ENCODE results near the gene KIF21A.
"Not testable (repeated sequence)": the region's sequence is repeated elsewhere in the genome, so short reads cannot be mapped to it uniquely, and the experiment has no call there.

The KIF21A gene

DNA sequence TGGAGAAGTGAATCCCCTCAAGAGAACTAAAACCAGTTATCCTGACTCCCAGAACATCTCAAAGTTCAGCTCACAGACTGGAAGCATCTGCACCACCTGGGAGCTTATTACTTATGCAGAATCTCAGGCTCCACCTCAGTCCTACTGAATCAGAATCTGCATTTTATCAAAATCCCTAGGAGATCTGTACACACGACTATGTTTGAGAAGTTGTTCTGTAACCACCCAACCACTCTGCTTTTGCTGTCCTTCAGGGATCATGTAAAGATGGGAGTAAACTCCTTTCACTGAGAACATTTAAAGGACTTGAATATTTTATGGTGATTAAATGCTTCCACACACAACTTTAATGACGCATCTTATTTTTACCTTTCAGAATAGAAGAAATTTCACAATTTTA, 98.0 kb downstream of the KIF21A start:
- no peak for DNase-seq (ENCODE audit: low spot score)

DNA sequence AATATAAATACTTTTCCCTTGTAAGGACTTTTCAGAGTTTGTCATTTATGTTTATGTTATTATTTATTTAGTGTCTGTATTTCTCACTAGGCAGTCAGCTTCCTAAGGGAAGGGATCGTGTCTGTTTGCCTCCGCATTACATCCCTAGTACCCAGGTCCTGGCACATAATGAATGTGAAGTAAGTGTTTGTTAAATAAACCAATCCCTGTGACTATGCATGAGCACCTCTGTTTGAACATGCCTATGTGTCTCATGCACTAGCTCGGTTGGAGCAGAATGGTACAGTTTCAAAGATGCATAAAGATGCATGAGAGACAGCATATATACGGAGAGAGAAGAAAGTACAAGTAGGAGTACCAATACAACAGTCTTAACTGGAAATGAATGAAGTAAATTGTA, 99.3 kb downstream of the KIF21A start:
- DNase-seq (ENCODE audit: low spot score): no peak

DNA sequence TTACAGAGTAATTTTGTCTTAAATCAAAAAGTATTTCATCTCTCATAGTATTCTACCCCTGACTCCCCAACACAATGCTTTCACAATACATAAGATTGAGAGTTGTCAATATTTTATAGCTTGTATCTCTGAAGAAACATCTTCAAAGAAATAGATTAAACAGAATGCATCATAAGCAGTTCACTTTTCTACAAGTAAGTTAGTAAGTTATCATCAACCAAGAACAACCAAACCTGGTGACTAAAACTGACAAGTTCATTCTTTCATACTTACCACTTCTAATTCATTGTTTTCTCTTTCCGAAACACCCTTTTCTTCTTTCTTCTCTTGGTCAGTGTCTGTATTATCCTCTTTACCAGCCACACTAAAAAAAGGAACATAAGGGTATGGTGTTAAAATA, 101.2 kb downstream of the KIF21A start:
- DNase-seq (ENCODE audit: low spot score): no peak

DNA sequence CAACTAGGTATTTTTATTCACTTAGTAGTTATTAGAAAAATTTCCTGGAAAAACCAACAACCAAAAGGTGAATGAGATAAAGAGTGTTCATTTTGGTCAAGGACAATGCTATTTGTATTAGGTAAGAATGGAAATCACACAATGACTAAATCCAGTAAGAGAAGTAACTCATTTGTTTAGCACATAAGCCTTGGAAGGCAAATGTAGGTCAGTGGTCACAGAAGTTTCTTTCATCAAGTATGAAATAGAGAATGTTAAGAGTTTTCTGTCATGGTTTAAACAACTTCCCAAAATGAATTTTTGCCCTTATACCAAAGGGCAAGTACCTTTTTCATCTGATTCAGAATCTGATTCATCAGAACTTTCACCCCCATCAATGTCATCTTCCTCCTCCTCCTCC, 101.7 kb downstream of the KIF21A start:
- DNase-seq (ENCODE audit: low spot score): no peak

DNA sequence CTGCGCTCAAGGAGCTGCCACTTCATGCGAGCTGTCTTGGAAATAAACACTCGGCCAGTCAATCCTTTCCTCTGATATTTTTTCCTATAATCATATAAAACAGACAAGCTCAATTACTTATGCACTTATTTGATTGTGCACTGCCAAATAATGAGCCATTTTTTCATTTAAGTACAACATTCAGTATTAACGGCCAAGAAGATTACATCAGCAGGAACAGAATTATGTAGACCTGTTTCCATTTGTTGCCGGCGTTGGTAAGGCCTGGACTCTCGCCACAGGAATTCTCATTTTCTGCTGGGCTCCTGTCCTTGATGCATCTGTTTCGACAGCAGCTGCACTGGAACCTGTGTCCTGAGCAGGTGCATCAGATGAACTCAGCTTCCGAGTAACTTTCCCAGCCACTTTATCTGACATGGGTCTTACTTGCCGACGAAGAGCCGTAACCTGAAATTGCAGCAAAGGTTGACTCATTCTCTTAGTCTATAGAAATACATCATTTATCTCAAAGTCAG, 110.2 kb downstream of the KIF21A start:
- DNase-seq (ENCODE audit: low spot score): no peak

DNA sequence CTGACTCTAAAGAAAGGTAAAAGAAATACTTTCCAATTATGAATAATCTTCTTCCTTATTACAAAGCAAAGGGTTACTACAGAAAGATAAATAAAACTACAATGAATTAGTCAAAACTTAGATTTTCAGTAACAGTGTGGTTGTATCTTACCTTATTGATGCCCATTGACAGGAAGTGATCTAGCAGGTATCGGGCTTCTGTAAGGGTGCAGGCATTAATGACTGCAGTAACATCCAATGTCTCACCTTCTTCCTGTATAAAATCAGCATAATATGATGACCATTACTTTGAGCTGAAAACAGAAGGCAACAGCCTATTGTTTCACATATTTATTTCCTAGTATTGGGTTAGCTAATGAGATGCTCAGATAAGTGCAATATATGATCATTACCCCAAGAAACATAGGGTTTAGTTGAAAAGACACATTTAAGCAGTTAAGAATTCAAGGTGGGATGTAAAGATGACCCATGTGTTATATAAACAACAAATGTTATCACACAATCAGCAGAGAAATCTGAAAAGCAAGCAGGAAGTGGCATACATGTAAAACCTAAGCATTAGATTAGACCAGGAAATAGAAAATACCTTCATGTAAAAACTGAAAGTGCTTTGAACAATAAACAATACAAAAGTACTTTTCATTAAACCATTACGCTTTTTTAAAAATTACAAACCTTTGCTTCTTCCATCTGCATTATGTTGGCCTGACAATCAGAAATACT, 111.2 kb downstream of the KIF21A start:
- DNase-seq (ENCODE audit: low spot score): no peak

DNA sequence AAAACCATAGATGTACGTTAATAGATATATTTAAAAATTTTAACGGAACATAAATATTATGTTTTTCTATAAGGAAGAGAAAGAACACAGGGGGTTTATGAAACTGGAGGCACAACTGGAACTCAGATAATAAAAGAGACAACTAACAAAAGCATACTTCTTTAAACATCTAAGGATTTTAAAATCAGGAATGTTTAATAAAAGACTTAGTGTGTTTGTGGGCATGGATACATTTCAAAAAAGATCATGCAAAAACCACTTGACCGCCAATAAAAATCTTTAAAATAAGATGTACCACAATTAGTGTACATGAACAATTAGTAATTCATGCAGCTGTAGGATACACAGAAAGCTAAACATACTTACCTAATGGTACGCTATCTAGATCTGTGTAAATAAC, 113.0 kb downstream of the KIF21A start:
- no peak for DNase-seq (ENCODE audit: low spot score)

DNA sequence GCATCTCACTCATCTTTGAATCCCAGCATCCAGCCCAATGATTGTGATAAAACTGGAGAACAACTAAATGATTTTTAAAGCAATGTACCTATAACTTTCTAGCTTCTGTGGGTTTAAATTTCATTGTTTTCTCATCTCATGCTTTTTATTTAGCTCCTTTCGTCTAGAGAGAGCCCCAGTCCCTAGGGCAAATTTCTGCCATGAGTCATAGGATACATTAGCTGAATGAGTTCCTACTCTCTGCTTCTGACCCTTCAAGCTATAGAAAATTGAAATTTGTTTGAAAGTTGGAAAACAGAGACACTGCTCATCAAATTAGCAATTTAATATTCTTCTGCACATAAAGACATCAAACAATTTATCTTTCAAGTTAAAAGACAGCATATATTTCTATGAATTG, 113.9 kb downstream of the KIF21A start:
- DNase-seq (ENCODE audit: low spot score): no peak

DNA sequence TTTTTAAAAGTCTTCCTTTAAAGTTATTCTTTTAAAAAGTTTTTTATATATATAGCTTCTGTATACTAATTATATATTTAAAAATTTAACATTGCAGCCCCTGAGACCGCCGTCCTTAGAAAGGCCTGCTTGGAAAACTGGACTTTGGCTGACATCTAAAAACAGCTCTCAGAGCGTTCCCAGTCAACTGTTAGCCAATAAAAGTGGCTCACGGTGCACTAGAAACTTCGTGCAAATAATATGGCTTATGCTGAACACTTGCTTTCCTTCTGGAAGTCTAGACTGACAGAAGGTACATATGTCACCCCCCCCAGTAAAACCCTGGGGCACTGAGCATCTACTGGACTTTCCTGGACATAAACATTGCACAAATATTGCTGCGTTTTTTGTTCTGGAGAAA, 115.0 kb downstream of the KIF21A start:
- no peak for DNase-seq (ENCODE audit: low spot score)

DNA sequence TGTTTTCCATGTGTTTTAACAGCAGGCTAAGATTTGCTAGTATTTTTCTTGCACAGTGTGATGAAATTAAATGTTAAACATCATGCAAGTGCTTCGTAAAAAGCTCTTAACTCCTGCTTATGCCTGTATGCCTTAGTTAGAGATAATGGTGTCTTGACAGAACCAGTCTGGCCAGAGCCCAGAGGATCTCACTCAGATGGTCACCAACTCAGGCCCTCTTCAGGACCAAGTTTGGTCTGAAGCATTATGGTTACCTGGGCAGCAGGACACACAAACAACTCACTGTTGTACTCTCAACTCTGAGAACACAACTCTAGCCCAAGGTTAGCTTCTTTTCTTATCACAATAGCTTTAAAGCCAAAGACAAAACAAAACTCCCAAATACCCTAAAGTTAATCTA, 115.4 kb downstream of the KIF21A start:
- DNase-seq (ENCODE audit: low spot score): no peak

DNA sequence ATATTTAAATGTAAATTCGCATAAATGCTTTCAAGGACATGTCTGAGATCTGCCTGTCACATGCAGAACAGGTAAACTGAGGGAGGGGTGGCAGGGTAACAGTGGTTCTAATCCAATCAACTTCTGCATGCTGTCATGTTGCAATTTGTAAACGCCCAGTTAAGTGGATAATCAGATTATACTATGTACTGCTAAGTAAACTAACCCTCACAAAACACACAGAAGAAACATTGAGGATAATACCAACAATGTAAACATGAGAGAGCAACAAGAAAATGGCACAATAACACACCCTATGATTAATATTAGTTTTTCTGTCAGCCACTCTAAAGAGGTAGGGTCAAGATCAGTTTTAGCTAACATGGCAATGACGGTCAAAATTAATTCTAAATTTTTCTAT, 123.7 kb downstream of the KIF21A start:
- peak; percentile 29 for DNase-seq (ENCODE audit: low spot score)

DNA sequence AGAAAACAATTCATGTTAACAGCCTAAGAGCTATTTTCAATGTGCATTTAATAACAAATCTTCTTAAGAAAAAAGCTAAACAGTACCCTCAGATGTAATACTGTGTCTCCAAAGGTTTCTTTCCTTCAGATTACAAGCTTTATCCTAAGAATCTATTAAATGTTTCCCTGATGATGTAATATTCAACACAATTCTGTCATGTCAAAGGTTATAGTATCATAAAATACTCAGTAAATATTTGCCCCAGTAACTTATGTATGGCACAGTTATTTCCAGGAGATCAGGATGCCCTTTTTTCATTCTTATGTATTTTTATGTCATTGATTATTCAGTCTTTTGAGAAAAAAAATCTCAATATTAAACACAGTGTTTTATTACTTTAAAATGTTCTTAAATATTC, 128.4 kb downstream of the KIF21A start:
- no peak for DNase-seq (ENCODE audit: low spot score)

DNA sequence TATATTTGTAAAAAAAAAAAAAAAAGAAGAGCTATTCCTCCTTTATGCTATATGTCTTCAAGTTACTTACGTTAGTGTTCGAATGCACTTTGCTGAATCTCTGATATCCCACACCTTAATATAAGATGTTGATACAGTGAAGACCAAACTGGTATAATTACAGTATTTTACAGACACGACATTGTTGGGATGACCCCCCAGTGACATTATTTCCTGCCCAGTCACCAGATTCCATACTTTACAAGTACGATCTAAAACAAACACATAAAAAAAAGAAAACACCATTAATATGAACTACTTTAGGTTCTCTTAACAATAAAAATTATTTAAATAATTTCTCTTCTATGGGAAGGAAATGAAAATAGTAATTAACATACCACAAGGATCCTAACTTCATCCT, 133.4 kb downstream of the KIF21A start:
- no peak for DNase-seq (ENCODE audit: low spot score)

DNA sequence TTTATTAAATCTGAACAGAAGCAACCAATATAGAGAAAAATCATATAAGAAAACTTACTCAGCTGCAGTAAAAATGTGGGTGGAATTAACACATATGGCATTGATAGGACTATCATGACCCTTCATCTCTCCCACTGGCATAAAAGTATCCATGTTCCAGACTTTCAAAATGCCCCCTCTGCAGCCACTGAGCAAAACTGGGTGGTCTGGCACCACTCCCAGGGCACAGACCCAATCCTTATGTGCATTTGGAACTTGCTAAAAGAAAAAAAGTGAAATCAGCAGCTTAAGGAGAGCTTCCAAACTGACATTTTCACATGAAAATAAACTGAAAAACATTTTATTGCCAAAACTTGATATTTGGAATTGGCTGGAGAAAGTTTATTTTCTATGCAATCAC, 141.5 kb downstream of the KIF21A start:
- no peak for DNase-seq (ENCODE audit: low spot score)

DNA sequence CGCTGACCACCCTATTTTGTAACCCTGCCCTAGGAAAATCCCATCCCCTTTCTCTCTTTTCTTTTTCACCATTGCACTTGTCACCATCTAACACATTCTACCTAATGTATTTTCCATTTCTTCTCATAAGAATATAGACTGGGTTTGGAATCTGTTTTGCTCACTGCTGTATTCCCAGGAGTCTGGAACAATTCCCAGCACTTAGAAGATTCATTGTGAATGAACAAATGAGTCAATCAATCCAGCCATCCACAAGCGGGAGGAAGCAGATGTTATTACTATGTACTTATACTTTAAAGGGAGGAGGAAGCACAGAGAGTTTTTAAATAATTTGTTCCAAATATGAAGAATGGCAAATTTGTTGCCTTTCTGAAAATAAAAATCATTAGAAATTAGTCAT, 142.1 kb downstream of the KIF21A start:
- DNase-seq (ENCODE audit: low spot score): no peak

DNA sequence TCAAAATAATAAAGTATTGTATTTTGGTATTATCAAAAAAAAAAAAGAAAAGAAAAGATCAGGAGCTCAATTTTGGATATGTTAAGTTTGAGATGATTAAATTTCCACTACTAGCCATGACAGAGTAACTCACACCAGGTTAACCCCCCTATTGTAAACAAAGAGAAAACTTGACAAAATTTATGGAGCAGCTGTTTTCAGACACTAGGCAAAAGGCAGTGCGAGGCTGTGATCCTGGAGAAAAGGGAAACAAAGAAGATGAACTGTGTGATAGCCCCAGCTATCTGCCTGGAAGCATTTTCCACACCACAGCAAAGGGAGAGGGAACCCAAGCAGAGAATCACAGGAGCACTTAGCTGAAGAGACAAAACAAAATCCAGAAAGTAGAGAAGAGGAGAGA, 145.0 kb downstream of the KIF21A start:
- no peak for DNase-seq (ENCODE audit: low spot score)

DNA sequence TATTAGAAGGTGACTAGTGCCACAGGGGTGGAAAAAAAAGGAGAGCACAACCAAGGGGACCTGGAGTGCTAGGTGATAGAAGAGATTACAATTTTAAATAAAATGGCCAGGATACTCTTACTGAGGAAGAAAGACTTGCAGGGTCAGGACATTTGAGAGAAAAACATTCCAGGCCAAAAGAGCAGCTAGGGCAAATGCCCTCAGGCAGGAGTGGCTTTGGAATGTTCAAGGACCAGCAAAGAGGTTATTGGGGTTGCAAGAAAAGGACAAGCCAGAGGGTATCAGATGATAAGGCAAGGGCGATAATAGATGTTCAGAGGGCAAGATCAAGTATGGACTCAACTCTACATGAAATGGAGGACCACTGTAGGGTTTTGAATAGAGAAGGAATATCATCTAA, 146.4 kb downstream of the KIF21A start:
- DNase-seq (ENCODE audit: low spot score): no peak

DNA sequence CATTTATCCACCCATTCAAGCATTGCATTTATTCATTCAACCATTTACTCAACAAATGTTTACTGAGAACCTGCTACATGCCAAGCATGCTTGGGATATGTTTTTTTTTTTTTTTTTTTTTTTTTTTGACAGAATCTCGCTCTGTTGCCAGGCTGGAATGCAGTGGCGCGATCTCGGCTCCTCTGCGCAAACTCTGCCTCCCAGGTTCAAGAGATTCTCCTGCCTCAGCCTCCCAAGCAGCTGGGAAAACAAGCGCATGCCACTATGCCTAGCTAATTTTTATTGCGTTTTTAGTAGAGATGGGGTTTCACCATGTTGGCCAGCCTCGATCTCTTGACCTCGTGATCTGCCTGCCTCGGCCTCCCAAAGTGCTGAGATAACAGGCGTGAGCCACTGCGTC, 147.3 kb downstream of the KIF21A start:
- not testable (repeated sequence) for DNase-seq (ENCODE audit: low spot score)

DNA sequence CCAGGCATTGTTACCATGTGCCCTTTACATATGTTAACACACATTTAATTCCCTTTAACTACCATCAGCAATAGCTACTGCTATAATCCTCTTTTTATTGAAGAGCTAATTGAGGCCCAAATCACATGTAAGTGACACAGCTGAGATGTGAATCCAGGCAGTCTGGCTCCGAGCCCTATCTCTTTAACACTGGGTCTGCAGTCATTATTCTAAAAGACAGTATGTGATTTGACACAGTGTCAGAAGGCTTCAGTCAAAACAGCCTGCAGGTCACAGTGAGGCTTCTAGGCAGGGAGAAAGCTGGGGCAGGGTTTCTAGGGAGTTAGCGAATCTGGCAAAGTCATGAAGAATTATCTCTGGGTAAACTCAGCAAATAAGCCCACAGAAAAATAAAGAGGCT, 148.2 kb downstream of the KIF21A start:
- peak; percentile 65 for DNase-seq (ENCODE audit: low spot score)

DNA sequence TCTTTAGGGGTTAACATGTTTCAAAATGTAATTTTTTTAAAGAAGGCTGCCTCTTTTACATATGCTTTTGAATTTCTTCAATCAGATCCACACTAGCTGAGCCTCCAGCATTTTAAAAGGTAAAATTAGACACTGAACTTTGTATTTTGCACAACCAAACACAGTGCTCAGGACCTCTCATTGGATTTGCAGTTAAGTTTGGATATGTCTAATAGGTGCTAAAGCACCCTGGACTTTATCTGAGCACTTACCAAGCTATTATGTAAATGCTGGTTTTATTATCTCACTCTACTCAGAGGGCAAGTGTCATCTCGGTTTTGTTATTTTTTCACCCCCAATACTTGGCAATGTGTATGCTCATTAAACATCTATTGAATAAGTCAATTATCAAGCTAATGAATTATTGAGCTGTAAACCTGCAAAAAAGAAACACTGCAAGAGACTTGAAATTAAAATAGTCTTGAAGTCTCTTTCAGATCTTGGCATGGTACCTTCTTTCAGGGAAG, 150.7 kb downstream of the KIF21A start:
- DNase-seq (ENCODE audit: low spot score): no peak

DNA sequence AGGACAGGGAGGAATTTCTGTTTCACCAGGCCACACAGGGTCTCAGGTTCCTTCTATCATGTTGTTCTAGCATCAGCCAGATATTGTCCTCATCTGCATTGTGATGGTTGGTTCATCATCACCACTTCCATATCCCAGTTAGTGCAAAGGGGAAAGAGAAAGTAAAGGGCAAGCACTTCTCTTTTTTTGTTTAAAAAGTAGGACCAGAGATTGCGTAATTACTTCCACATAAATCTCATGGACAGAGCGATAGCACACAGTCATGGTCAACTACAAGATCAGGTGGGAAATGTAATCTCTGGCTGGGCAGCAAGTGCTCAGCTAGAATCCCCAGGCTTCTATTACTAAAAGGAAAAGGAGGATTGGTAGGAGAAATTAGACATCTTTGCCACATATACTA, 155.1 kb downstream of the KIF21A start:
- DNase-seq (ENCODE audit: low spot score): no peak

DNA sequence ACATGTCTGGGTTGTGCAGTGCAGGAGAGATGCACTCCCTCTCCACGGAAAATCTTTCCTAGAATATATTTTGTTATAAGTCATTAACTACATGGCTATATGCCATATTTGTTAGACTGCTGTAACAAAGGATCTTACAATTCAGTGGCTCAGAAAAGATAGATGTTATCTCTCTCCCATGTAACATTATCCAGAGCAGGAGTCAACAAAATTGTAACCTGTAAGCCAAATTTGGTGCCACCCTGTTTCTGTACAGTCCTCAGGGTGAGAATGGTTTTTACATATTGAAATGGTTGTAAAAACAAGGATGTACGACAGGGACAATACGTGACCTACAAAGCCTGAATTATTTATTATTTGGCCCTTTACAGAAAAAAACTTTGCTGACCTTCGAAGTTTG, 155.5 kb downstream of the KIF21A start:
- no peak for DNase-seq (ENCODE audit: low spot score)

DNA sequence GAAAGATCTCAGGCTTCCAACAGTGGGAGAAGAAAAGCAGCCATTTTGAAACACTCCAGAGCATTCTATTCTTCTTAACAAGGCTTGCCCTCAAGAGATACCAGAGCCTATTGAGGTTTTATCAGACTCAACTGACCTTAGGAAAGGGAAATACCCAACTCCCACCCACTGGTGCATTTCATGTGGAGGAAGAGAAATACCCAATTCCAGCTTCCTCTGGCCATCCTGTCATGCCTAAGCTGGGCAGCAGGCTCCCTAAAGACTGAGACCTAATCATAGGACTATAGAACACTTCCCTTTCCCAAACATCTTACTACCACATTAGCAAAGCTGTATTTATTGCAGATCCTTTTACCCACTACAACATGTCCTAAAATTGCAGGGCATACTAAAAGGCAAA, 164.5 kb downstream of the KIF21A start:
- DNase-seq (ENCODE audit: low spot score): no peak

DNA sequence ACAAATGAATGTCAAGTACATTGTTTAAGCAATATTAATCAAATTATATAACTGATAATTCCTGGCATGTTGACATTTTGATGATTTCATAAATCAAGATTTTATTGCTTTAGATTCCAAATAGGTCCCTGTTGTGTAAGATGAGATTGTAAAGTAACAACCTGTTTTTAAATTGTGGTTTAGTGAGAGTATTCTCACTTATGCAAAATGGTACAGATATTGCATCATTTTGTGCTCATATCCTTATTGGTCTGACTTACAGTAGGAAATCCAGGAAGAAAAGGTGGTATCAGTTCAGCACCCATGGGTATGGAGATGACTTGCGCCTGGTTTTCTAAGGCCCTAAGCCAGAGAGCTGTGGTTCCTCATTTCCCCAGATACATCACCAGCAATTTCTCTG, 165.5 kb downstream of the KIF21A start:
- no peak for DNase-seq (ENCODE audit: low spot score)
